ENCODE results near the gene KATNBL1. TPM values are rescaled to one million over a fixed set of nuclear protein-coding genes. Genes with fewer than 3 reads are reported as not detected.
"Not testable (repeated sequence)": the region's sequence is repeated elsewhere in the genome, so short reads cannot be mapped to it uniquely, and the experiment has no call there.

KATNBL1 gene
- total RNA-seq, 3 donors from 2014 or later, result 43.7 to 67.6 (median 61.0) TPM

- Histone ChIP-seq H3K4me3 (no peak overlapping the region), H3K27me3 (no peaks in the 10 kb centered on the region), H3K9me3 (no peaks in the 10 kb centered on the region), H3K36me3 (no peaks in the 10 kb centered on the region), H3K27ac (no peak overlapping the region), H3K4me1 (no peaks in the 10 kb centered on the region)
- no peak for TF ChIP-seq CTCF (IDR thresholded peaks at IDR 0.05)
- TF ChIP-seq POLR2A (IDR thresholded peaks at IDR 0.05), result no peak
- TF ChIP-seq POLR2AphosphoS5 (IDR thresholded peaks at IDR 0.05), result no peak
- DNase-seq (ENCODE audit: low spot score in 2 of 2), result no peak
- intact Hi-C loops (cut with DNase I; ENCODE audit: low total_unique reads), result no loop called here
Observed at GRCh38 chr15:34206011-34206410, 3.9 kb downstream of the KATNBL1 start.

GRCh38 chr15:34203936-34204335 lies 6.0 kb downstream of the KATNBL1 start:
- intact Hi-C loops (cut with DNase I; ENCODE audit: low total_unique reads), result loop anchor here (2.0 kb wide), 1 partner anchor 53 kb away; no protein-coding TSS in a partner anchor
- no peak for DNase-seq (ENCODE audit: low spot score in 2 of 2)
- Histone ChIP-seq H3K4me1 (no peaks in the 10 kb centered on the region), H3K27me3 (no peaks in the 10 kb centered on the region), H3K4me3 (no peak overlapping the region), H3K9me3 (no peaks in the 10 kb centered on the region), H3K27ac (no peak overlapping the region), H3K36me3 (no peaks in the 10 kb centered on the region)
- no peak for TF ChIP-seq POLR2AphosphoS5 (IDR thresholded peaks at IDR 0.05)
- no peak for TF ChIP-seq POLR2A (IDR thresholded peaks at IDR 0.05)
- no peak for TF ChIP-seq CTCF (IDR thresholded peaks at IDR 0.05)

- intact Hi-C loops (cut with DNase I; ENCODE audit: low total_unique reads), result no loop called here
Observed at GRCh38 chr15:34203305-34203704, 6.6 kb downstream of the KATNBL1 start.

GRCh38 chr15:34193272-34193671 lies 16.6 kb downstream of the KATNBL1 start:
- not testable (repeated sequence) for H3K36me3 ChIP-seq; H3K4me3 ChIP-seq; H3K27me3 ChIP-seq; H3K9me3 ChIP-seq; DNase-seq (ENCODE audit: low spot score in 2 of 2); H3K27ac ChIP-seq; H3K4me1 ChIP-seq
- intact Hi-C loops (cut with DNase I; ENCODE audit: low total_unique reads), result loop anchor here (5.0 kb wide), 1 partner anchor 181 kb away; no protein-coding TSS in a partner anchor

More at GRCh38 chr15:34203305-34203704, 6.6 kb downstream of the KATNBL1 start:
- H3K4me3 ChIP-seq, result no peak overlapping the region
- H3K27me3 ChIP-seq, result no peaks in the 10 kb centered on the region
- no peaks in the 10 kb centered on the region for H3K4me1 ChIP-seq
- TF ChIP-seq CTCF (IDR thresholded peaks at IDR 0.05), result no peak
- no peak for TF ChIP-seq POLR2A (IDR thresholded peaks at IDR 0.05)
- TF ChIP-seq POLR2AphosphoS5 (IDR thresholded peaks at IDR 0.05), result no peak
- no peaks in the 10 kb centered on the region for H3K36me3 ChIP-seq
- H3K27ac ChIP-seq, result no peak overlapping the region
- H3K9me3 ChIP-seq, result no peaks in the 10 kb centered on the region
- no peak for DNase-seq (ENCODE audit: low spot score in 2 of 2)

- Histone ChIP-seq H3K4me3 (no peak overlapping the region), H3K9me3 (no peaks in the 10 kb centered on the region), H3K27ac (no peak overlapping the region), H3K27me3 (no peaks in the 10 kb centered on the region), H3K4me1 (no peaks in the 10 kb centered on the region), H3K36me3 (no peaks in the 10 kb centered on the region)
- DNase-seq (ENCODE audit: low spot score in 2 of 2), result no peak
- intact Hi-C loops (cut with DNase I; ENCODE audit: low total_unique reads), result no loop called here
- TF ChIP-seq CTCF (IDR thresholded peaks at IDR 0.05) (no peak), POLR2A (IDR thresholded peaks at IDR 0.05) (no peak), POLR2AphosphoS5 (IDR thresholded peaks at IDR 0.05) (no peak)
Observed at GRCh38 chr15:34188711-34189110, 21.2 kb downstream of the KATNBL1 start.

- no peak for DNase-seq (ENCODE audit: low spot score in 2 of 2)
- no peaks in the 10 kb centered on the region for H3K9me3 ChIP-seq
- no peaks in the 10 kb centered on the region for H3K4me1 ChIP-seq
- H3K27me3 ChIP-seq, result no peaks in the 10 kb centered on the region
- TF ChIP-seq CTCF (IDR thresholded peaks at IDR 0.05) (no peak), POLR2AphosphoS5 (IDR thresholded peaks at IDR 0.05) (no peak), POLR2A (IDR thresholded peaks at IDR 0.05) (no peak)
- no peaks in the 10 kb centered on the region for H3K36me3 ChIP-seq
- H3K4me3 ChIP-seq, result no peak overlapping the region
- intact Hi-C loops (cut with DNase I; ENCODE audit: low total_unique reads), result no loop called here
- no peak overlapping the region for H3K27ac ChIP-seq
Observed at GRCh38 chr15:34185666-34186065, 24.2 kb downstream of the KATNBL1 start.
